ENCODE results near the gene GRM7. TPM values are rescaled to one million over a fixed set of nuclear protein-coding genes. Genes with fewer than 3 reads are reported as not detected.

Gene GRM7
- total RNA-seq, 1 donor from 2014 or later, result not detected

DNA sequence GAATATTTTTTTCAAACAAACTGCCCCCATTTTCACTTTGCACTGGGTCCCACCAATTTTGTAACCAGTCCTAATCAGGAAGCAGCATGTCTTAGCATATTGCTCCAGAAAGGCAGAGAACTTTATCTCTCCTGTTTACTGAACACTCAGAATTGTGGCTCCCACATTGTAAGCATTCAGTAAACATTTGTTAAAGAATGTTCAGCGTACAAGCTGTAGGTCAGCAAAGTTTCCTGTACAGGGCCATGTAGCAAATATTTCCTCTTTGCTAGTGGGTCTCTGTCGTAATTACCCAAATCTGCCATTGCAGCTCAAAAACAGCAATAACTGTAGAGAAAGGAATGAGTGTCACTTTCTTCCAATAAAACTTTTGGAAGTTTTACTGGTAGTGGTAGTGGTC, 393.3 kb downstream of the GRM7 start:
- DNase-seq, result no peak
- no peaks in the 10 kb centered on the region for H3K9me3 Mint-ChIP-seq
- H3K4me1 Mint-ChIP-seq, result no peaks in the 10 kb centered on the region
- H3K27me3 Mint-ChIP-seq, result no peaks in the 10 kb centered on the region
- H3K4me3 Mint-ChIP-seq, result no peak overlapping the region
- H3K27ac Mint-ChIP-seq, result no peak overlapping the region
- intact Hi-C loops (cut with micrococcal nuclease), result no loop called here
- no peaks in the 10 kb centered on the region for H3K36me3 Mint-ChIP-seq (ENCODE audit: low read depth)

DNA sequence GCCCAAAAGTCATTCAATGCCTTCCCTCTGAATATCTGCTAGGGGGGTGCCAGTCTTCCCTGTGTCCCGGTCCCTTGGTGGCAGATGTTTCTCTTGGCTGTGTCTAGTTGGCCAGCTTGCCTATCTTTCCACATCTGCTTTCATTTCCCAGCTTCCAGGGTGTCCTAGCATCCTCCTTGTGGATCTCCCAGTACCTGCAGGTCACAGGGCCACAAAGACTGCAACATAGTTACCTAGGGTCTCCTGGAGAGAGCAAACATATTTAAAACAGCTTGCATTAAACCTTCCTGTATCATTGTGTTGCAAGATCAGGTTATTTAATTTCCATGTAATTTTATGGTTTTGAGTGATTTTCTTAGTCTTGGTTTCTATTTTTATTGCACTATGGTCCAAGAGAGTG, 400.1 kb downstream of the GRM7 start:
- Mint-ChIP-seq H3K36me3 (ENCODE audit: low read depth) (no peaks in the 10 kb centered on the region), H3K27me3 (no peaks in the 10 kb centered on the region), H3K4me1 (no peaks in the 10 kb centered on the region), H3K4me3 (no peak overlapping the region), H3K27ac (no peak overlapping the region), H3K9me3 (no peaks in the 10 kb centered on the region)
- intact Hi-C loops (cut with micrococcal nuclease), result no loop called here
- no peak for DNase-seq

DNA sequence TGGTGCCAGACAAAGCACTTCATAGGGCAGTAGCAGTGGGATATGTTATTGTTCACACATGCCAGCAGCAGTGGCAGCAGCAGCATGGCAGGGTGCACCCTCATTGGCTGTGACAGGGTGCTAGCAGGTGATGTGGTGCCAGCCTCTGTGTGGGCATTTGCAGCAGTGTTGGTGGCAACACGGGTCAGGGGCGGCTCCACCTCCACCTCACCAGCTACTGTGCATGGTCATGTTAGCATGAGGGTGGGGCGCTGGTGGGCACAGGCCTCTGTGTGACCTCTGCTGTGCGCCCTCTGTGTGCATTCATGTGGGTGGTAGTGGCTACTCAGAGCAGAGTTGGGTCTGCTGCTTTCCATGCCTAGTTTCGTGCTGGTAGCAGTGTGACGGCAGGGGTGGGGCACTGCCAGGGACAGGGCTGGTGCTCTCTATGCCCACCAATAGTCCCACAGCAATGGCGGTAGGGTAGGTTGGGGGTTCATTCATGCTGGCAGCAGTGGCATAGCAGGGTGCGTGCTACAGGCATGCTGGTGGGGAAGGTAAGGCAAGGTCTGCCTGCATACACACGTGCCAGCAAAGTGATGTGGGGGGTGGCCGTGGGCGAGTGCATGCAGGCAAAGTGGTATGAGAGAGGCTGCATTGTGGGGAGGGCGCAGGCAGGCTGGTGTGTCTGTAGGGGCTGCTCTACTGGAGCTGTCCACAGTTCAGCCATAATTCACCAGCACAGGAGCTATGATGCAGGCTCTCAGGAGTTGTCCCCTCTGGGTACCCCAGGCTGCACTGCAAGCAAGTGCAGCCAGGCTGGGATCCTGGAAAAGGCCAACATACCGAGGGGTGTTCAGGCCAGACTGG, 402.7 kb downstream of the GRM7 start:
- intact Hi-C loops (cut with micrococcal nuclease), result no loop called here
- Mint-ChIP-seq H3K27me3 (no peaks in the 10 kb centered on the region), H3K9me3 (no peaks in the 10 kb centered on the region), H3K27ac (no peak overlapping the region), H3K36me3 (ENCODE audit: low read depth) (no peaks in the 10 kb centered on the region), H3K4me1 (no peaks in the 10 kb centered on the region), H3K4me3 (no peak overlapping the region)
- DNase-seq, result no peak

DNA sequence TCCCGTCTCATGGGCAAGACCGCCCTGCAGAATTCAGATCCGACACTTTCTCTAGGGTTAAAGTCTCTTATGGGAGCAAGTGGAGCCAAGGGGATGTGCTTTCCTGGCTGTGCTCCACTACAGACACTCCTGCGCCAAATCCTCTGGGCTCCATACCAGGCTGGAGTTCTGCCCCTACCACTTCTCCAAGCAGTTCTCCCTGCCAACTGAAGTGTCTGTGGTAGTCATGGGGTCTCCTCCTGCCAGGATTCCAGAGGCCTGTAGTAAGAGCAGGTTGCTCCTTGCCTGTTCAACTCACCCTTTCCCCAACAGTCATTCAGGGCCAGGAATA, 403.2 kb downstream of the GRM7 start:
- no peak for DNase-seq
- Mint-ChIP-seq H3K27me3 (no peaks in the 10 kb centered on the region), H3K4me1 (no peaks in the 10 kb centered on the region), H3K27ac (no peak overlapping the region), H3K9me3 (no peaks in the 10 kb centered on the region), H3K4me3 (no peak overlapping the region), H3K36me3 (ENCODE audit: low read depth) (no peaks in the 10 kb centered on the region)
- intact Hi-C loops (cut with micrococcal nuclease), result no loop called here

- Mint-ChIP-seq H3K4me1 (no peaks in the 10 kb centered on the region), H3K4me3 (no peak overlapping the region), H3K9me3 (no peaks in the 10 kb centered on the region), H3K27me3 (no peaks in the 10 kb centered on the region), H3K27ac (no peak overlapping the region), H3K36me3 (ENCODE audit: low read depth) (no peaks in the 10 kb centered on the region)
- intact Hi-C loops (cut with micrococcal nuclease), result no loop called here
- DNase-seq, result no peak
Measured at GRCh38 chr3:7265736-7266135, 404.8 kb downstream of the GRM7 start.

DNA sequence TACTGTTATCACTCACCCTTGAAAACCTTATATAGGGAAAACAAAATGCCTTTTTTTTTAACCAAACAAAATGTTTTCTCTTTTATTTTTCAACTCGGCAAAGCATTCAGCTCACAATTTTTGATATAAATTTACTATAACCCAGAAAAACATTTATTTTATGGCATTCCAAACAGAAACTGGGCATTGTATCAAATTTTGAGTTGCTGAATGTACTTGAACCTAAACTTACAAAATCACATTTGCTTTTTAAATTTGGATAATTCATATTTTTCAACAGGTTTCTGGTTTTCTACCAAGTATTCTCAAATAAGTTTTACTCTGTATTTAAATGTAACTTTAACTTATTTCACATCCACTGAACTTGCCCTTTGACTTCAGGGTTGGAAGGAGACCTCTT, 405.6 kb downstream of the GRM7 start:
- no peaks in the 10 kb centered on the region for H3K36me3 Mint-ChIP-seq (ENCODE audit: low read depth)
- H3K4me1 Mint-ChIP-seq, result no peaks in the 10 kb centered on the region

DNA sequence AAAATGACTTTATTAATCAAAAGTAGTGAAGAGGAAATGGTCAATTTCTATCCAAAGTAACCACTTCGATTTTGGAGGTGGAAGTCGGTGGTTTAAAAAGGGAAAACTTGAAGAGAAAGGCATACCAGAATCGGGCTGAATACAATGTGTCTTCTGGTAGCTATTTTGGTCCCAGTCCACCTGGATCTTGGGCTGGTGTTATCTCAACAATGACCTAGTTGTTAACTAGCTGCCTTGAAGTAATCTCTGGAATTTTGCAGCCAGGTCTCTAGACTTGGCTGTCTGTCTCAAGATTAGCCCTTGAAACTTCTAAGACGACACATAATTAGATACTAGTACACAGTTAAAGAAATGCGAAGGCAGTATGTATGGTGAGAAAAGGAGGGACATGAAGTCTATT, 409.8 kb downstream of the GRM7 start:
- no peak for DNase-seq
- no peaks in the 10 kb centered on the region for H3K4me1 Mint-ChIP-seq
- no peak overlapping the region for H3K27ac Mint-ChIP-seq
- no peaks in the 10 kb centered on the region for H3K27me3 Mint-ChIP-seq
- intact Hi-C loops (cut with micrococcal nuclease), result no loop called here
- no peak overlapping the region for H3K4me3 Mint-ChIP-seq
- H3K9me3 Mint-ChIP-seq, result no peaks in the 10 kb centered on the region
- no peaks in the 10 kb centered on the region for H3K36me3 Mint-ChIP-seq (ENCODE audit: low read depth)

More for the DNA sequence above, 405.6 kb downstream of the GRM7 start:
- H3K9me3 Mint-ChIP-seq, result no peaks in the 10 kb centered on the region
- H3K27ac Mint-ChIP-seq, result no peak overlapping the region
- no peaks in the 10 kb centered on the region for H3K27me3 Mint-ChIP-seq
- no peak for DNase-seq
- no peak overlapping the region for H3K4me3 Mint-ChIP-seq
- intact Hi-C loops (cut with micrococcal nuclease), result no loop called here

GRCh38 chr3:7271631-7272030, 410.7 kb downstream of the GRM7 start:
- H3K4me3 Mint-ChIP-seq, result no peak overlapping the region
- no peak for DNase-seq
- H3K9me3 Mint-ChIP-seq, result no peaks in the 10 kb centered on the region
- H3K36me3 Mint-ChIP-seq (ENCODE audit: low read depth), result no peaks in the 10 kb centered on the region
- no peak overlapping the region for H3K27ac Mint-ChIP-seq
- no peaks in the 10 kb centered on the region for H3K27me3 Mint-ChIP-seq
- no peaks in the 10 kb centered on the region for H3K4me1 Mint-ChIP-seq
- intact Hi-C loops (cut with micrococcal nuclease), result no loop called here

DNA sequence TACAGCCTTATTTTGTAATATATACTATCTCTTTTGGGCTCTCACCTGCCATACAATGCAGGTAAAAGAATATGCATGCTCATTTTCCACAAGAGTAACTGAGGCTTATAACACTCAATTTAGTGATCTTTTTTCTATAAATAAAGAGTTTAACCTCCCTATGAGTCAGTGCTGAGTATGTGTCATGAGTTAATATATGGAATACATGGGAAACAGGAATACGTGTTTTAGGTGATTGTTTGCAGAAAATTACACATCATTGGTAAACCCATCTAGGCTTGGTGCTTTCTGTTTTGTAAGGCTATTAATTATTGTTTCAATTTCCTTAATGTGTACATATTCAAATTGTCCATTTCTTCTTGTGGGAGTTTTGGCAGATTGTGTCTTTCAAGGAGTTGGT, 411.3 kb downstream of the GRM7 start:
- intact Hi-C loops (cut with micrococcal nuclease), result no loop called here
- no peaks in the 10 kb centered on the region for H3K9me3 Mint-ChIP-seq
- H3K36me3 Mint-ChIP-seq (ENCODE audit: low read depth), result no peaks in the 10 kb centered on the region
- H3K4me1 Mint-ChIP-seq, result no peaks in the 10 kb centered on the region
- no peak for DNase-seq
- no peak overlapping the region for H3K27ac Mint-ChIP-seq
- no peak overlapping the region for H3K4me3 Mint-ChIP-seq
- H3K27me3 Mint-ChIP-seq, result no peaks in the 10 kb centered on the region

- H3K27me3 Mint-ChIP-seq, result no peaks in the 10 kb centered on the region
- DNase-seq, result no peak
- H3K36me3 Mint-ChIP-seq (ENCODE audit: low read depth), result no peaks in the 10 kb centered on the region
- intact Hi-C loops (cut with micrococcal nuclease), result no loop called here
- H3K9me3 Mint-ChIP-seq, result no peaks in the 10 kb centered on the region
- no peak overlapping the region for H3K4me3 Mint-ChIP-seq
- no peaks in the 10 kb centered on the region for H3K4me1 Mint-ChIP-seq
- no peak overlapping the region for H3K27ac Mint-ChIP-seq
Measured at GRCh38 chr3:7275396-7275795, 414.5 kb downstream of the GRM7 start.

DNA sequence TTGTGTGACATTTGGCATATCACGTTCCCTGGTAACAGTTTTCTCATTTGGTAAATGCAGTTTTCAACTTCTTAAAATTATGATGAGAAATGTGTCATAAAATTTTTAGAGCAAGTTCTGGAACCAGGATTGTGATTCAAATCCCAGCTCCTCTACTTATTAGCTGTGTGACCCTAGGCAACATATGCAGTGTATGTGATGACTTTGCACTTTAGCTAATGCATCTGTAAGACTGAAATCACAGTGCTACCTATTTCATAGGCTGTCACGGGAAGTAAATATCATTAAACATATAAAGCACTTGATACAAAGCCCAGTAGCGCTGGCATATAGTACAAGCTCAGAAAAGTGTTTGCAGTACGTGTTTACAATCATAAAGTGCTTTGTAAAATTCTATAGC, 419.4 kb downstream of the GRM7 start:
- Mint-ChIP-seq H3K36me3 (ENCODE audit: low read depth) (no peaks in the 10 kb centered on the region), H3K27ac (no peak overlapping the region), H3K4me1 (no peaks in the 10 kb centered on the region), H3K27me3 (no peaks in the 10 kb centered on the region), H3K4me3 (no peak overlapping the region), H3K9me3 (no peaks in the 10 kb centered on the region)
- no peak for DNase-seq
- intact Hi-C loops (cut with micrococcal nuclease), result no loop called here

DNA sequence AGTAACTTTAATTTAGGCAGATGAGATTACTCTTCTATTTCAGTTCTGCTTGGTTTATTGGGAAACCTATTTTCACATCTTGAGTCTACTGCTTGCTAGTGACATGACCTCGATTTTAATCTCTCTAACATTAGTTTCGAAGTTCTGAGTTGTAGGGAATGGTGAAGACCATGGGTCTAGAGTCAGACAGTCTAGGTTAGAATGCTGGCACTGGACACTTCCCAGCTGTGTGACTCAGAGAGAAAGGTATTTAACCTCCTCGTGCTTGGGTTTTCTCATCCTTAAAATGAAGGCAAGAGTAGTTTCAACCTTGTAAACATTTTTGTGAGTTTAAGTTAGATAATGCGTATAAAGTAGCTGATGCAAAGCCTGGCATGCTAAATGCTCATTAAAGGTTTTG, 422.1 kb downstream of the GRM7 start:
- no peaks in the 10 kb centered on the region for H3K9me3 Mint-ChIP-seq
- no peaks in the 10 kb centered on the region for H3K4me1 Mint-ChIP-seq
- DNase-seq, result no peak
- H3K27me3 Mint-ChIP-seq, result no peaks in the 10 kb centered on the region
- no peak overlapping the region for H3K4me3 Mint-ChIP-seq
- no peak overlapping the region for H3K27ac Mint-ChIP-seq
- no peaks in the 10 kb centered on the region for H3K36me3 Mint-ChIP-seq (ENCODE audit: low read depth)
- intact Hi-C loops (cut with micrococcal nuclease), result no loop called here

DNA sequence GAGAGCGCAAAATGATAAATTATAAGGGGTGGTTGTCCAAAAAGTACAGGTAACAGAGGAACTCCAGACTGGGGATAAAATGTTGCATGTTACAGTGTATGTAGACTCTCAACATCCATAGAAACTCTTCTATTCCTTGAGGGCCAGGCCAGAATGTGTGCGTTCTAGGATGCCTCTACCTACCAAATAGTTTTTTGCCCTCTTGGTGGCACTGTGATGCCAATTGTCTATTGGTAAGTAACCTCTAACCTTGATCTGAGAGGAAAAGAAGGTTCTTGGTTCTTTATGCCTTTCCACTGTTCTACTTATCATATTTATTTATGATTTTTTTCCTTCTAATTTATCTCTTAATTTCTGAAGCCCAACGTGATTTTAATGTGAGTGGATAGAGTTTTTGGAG, 424.6 kb downstream of the GRM7 start:
- Mint-ChIP-seq H3K4me3 (no peak overlapping the region), H3K9me3 (no peaks in the 10 kb centered on the region), H3K4me1 (no peaks in the 10 kb centered on the region), H3K27me3 (no peaks in the 10 kb centered on the region), H3K27ac (no peak overlapping the region), H3K36me3 (ENCODE audit: low read depth) (no peaks in the 10 kb centered on the region)
- intact Hi-C loops (cut with micrococcal nuclease), result no loop called here
- DNase-seq, result no peak

DNA sequence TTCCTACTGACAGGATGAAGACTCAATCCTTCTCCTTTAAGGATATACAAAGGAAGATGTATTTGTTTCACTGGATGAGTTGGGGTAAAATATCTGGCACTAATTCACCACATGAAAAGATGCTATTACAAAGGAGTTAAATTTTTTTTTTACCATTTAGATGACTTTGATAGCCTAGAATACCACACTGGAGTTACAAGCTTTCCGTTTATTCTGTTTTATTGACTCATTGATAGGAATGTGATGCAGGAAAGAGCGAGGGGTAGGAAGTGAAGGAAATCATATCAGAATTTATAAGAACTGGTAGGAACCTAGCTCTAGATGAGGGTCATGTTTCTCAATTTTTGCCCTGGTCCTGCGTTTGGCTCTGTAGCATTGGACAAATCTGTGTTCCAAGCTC, 427.2 kb downstream of the GRM7 start:
- no peak overlapping the region for H3K4me3 Mint-ChIP-seq
- H3K9me3 Mint-ChIP-seq, result no peaks in the 10 kb centered on the region
- intact Hi-C loops (cut with micrococcal nuclease), result no loop called here

GRCh38 chr3:7289121-7289520, 428.2 kb downstream of the GRM7 start:
- intact Hi-C loops (cut with micrococcal nuclease), result no loop called here
- no peaks in the 10 kb centered on the region for H3K9me3 Mint-ChIP-seq
- H3K4me1 Mint-ChIP-seq, result no peaks in the 10 kb centered on the region
- no peaks in the 10 kb centered on the region for H3K36me3 Mint-ChIP-seq (ENCODE audit: low read depth)
- H3K4me3 Mint-ChIP-seq, result no peak overlapping the region
- no peak for DNase-seq
- H3K27me3 Mint-ChIP-seq, result no peaks in the 10 kb centered on the region
- H3K27ac Mint-ChIP-seq, result no peak overlapping the region

More for the DNA sequence above, 427.2 kb downstream of the GRM7 start:
- Mint-ChIP-seq H3K4me1 (no peaks in the 10 kb centered on the region), H3K36me3 (ENCODE audit: low read depth) (no peaks in the 10 kb centered on the region), H3K27ac (no peak overlapping the region), H3K27me3 (no peaks in the 10 kb centered on the region)
- DNase-seq, result no peak
